GM18502 (cell line): ENCODE data around the gene EIF4H.
A peak's percentile ranks its signal among the peaks of the same experiment; 100 is the strongest.
"Not testable (repeated sequence)": the region's sequence is repeated elsewhere in the genome, so short reads cannot be mapped to it uniquely, and the experiment has no call there.

Experiments used
- ATAC-seq: cut with Tn5 transposase; IDR thresholded peaks from one replicate; pipeline ENCODE4 v1.9.1; 2021; ENCODE audit warnings: mild to moderate bottlenecking; ENCODE audit not compliant: unreplicated experiment, poor library complexity

The EIF4H gene

DNA sequence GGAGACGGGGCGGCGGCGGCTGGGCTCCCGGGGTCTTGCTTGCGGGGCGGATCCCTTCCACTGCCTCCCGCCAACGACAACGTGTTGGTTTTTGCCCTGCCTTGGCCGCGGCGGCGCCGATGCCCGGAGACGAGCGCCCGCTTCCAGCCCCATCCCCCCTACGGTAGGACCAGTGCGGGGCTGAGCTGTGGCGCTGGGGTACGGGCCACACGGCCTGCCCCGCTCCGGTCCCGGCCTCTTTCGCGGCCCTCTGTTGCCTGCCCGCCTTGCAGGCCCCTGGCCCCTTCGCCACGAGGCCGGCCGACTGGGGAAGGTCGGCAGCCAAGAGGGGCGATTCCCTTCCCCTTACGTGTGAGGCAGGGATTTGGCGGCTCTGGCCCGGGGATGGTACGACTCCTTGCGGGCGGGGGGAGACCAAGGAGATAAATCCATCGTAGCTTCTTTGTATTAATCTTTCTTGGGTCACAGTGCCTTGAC is 488 bp downstream of the EIF4H start:
- peak; percentile 32 for ATAC-seq

DNA sequence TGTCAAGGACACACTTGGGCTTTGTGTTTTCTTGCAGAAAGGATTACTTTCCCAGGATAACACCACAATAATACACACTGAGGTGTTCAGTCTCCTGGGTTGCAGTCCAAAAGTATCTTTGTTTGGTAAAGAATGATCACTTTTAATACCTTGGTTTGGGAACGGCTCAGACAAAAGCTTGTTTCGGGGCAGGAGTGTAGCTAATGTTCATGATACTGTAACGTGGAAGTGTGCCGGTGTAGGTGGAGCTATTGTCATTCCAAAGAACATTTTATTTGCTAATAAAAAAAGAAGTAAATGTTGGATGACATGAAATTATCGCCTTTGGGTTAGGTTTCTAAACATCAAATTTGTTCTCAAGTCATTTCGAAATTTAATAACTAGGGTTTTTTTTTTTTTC is 1.2 kb downstream of the EIF4H start:
- ATAC-seq, result no peak

DNA sequence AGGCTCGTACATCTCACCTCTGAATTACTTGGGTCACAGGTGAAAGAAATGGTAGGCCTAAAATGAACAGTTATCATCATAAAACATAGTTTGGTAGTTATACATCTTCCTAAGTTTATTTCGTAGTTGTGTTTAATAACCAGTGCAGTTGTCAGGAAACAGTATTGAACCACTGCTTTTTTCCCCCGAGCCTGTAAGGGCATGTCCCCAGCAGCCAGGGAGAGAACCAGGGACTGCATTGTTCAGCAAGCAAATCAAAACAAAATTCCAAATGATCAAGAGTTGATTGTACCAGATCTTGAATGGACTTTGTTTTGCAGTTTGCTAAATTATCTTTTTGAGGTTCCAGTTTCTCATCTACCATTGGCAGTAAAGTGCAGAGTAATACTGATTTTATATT is 2.4 kb downstream of the EIF4H start:
- no peak for ATAC-seq

DNA sequence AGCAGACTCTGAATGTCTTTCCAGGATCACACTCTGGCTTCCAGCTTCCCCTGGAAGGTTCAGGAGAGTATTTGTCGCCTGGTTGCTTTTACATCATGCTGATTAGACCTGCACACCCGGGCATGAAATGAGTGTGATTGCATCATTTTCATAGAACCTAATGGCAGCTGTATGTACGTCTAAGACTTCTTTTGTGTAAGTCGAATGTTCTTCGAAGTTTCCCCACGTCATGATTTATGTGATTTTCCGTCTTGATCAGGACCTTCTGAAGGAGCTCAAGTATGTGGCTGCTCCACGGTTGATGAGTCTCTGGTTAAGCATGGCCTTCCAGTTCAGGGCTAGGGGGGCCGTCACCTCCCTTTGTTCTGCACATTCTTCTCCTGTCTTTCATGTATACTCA is 4.5 kb downstream of the EIF4H start:
- no peak for ATAC-seq

DNA sequence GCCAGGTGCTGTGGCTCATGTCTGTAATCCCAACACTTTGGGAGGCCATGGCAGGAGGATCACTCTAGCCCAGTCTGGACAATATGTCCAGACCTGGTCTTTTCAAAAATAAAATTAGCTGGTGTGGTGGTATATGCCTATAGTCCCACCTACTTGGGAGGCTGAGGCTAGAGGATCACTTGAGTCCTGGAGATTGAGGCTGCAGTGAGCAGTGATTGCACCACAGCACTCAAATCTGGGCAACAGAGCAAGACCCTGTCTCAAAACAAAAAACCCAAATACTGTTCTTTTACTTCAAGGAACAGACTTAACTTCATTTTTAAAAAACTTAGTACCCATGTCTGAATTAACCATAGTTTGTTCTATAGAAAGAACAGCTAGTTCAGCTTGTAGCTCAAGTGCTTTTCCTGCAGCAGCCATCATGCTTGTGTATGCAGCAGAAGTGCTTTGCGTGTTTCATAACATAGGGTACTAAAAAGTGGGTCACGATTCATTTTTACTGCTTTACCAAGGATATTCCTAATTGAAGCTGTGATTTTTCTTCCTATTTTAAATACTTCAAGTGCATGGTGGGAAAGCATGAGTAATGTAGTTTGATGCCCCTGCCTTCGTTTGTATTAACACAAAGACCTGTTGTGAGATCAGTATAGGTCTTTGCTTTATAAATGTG is 5.9 kb downstream of the EIF4H start:
- no peak for ATAC-seq

DNA sequence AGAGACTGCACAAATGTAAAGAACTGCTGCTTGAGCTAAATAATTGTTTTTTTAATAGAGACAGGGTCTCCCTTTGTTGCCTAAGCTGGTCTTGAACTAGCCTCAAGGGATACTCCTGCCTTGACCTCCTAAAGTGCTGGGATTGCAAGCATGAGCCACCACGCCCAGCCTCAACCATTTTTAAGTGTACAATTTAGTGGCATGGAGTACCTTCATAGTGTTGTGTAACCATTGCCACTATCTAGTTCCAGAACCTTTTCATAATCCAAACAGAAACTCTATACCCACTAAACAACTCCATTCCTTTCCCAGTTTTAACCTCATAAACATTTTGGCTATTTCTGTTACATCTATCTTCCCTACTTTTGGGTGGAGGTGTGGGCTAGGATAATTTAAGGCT is 6.7 kb downstream of the EIF4H start:
- ATAC-seq, result no peak

DNA sequence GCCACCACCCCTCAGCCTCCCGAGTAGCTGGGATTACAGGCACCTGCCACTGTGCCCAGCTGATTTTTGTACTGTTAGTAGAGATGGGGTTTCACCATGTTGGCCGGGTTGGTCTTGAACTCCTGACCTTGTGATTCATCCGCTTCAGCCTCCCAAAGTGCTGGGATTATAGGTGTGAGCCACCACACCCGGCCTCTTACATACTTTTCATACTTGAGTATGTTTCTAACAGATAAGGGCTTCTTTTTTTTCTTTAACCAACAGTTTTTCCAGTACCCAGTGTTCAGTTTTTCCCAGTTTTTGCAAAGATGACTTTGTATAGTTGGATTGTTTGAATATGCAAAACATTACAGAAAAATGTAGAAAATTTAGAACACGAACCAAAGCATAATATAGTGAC is 7.7 kb downstream of the EIF4H start:
- no peak for ATAC-seq

DNA sequence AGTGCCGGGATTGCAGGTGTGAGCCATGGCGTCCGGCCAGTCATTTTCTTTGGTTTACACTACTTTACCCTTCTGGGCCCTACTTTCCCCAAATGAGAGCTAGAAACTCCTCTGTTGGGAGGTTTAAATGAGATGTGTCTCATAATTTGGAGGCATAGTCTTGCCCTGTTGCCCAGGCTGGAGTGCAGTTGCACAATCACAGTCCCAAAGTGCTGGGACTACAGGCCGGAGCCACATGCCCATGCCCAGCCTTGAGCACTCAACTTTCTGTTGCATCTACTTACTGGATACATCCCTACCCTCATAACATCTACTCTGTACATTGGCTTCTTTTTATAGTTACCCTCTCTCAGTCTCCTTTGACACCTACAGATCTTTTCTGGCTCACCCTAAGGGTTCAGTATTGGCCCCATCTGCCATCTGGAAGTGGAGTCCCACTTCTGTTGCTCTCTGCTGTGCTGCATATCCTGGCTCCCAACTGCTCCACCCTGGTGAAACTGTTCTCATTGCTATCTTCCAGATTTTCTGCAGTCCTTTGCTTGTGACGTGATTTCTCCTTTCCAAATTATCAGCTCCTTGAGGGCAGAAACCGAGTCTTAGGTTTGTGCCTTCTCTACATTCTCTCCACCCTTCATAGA is 8.4 kb downstream of the EIF4H start:
- ATAC-seq, result no peak

DNA sequence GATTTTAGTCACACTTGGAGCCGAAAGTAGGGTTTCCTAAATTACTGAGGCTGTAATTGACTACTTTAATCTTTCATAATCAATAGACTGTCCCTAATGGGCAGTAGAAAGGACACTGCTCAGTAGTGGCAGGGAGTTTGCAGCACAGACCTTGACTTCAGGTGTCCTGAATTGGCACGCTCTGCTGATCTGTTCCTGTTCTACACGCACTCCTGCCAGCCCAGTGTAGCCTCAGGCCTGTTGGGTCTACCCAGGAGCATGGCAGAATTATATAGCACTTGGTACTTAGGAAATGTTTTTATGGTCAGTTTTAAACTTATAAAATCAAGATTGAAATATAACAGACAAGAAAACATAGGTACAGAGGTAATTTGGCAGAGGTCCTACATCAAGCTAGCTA is 9.0 kb downstream of the EIF4H start:
- ATAC-seq, result no peak

DNA sequence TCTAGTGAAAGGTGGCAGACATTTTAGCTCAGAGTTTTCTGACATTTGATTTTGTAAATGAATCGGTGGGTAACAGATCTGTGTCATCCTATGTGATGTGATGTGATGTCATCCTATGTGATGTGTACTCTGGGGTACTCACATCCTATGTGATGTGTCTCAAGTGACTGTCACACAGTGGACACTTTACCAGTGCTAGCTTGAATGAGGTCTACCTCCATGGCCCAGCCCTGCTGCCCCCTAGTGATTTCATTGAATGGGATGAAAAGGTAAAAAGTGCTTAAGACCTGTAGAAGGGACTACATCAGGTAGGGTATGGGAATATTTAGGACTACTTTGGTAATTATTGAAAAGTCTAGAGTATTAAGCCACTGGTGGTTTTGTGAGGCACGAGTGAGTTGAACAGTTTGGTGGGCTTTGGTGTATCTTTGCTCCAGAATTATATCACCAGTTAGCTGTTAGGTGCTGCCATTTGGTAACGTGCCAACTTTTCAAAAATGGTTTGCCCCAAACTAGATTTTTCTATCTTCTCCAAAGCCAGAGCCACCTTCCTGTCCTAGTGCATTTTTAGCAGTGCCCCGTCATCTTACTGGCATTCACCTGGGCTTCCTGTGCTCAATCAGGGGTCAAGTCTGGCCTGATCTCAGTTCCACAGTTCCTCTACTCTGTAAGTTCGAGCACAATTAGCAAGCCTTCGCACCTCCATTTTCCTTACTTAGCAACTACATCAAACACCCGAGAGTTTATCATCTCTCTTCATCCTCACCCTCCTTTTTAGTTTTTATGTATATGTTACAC is 9.7 kb downstream of the EIF4H start:
- ATAC-seq, result no peak

DNA sequence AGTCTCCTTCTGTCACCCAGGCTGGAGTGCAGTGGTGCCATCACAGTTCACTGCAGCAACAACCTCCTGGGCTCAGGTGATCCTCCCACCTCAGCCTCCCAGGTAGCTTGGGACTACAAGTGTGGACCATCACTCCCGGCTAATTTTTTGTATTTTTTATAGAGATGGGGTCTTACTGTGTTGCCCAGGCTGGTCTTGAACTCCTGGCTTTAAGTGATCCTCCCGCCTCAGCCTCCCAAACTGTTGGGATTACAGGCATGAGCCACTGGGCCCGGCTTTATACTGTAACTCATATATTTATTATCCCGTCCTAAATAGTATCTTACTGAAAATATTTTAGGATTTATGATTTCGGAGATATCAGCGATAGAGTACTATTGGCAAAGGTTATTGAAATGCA is 10.9 kb downstream of the EIF4H start:
- ATAC-seq, result no peak

DNA sequence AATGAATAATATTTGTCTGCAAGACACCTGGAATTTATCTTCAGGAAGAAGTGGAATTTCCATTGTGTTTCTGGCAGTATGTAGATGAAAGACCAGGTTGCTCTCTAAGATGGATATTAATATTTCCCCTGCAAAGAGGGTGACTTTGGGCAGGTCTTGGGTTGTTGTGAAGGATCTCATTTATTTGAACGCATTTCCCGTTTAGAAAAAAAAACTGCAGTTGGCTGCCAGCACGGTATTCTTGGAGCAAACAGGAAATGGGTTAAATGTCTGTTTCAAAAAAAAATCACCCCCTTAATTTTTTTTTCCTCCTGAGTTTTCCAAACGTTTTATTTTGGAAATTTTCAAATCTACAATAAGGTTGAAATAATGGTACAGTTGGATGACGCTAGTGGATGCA is 11.5 kb downstream of the EIF4H start:
- ATAC-seq, result no peak

DNA sequence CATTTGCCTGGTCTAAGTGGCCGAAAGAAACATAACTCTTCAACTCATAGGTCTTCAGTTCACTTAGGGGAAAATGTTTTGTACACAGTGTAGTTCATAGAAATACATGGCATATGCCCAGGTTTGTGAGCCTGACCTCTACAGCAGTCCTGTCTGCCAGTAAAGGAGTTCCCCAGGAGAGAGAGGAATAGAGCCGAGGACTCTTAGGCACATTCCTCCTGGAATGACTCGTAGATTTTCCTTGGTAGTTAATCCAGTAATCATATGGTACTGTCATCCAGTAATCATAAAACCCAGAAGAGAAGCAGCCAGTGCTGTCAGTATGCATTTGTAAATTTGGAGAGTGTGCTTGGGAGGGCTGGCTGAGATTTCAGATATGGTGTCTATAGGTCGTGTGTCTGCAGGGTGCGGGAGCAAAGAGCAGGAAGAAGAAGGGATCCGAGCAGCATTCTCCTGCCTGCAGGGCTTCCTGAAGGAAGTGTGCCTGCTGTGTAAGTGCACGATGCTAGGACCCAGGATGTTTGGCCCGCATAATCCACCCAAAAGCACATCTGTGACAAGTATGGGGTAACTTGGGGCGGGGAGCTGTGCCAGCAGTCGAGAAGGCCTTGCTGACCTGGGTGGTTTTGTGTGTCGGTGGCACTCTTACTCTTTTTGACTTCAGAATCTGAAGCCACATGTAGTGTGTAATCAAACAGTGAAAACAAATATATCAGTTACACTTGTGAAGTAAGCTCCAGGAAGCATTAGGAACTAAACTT is 13.9 kb downstream of the EIF4H start:
- no peak for ATAC-seq

DNA sequence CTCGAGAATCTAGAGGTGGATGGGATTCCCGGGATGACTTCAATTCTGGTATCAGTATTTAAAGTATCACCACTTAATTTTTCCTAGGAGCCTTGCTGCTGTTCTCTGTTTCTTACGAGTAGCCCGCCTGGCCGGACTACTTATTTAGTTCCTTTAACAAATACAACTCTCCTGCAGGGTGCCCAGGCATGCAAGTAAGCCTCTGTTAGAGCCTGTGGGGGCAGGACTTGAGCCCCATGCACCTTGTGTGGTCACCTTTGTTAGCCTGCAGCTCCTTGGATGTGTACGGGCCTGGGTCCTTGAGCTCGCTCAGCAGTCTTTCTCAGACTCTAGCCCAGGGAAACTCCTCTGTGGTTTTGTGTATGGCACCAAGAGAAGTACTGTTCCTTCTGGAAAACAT is 16.1 kb downstream of the EIF4H start:
- ATAC-seq, result no peak

DNA sequence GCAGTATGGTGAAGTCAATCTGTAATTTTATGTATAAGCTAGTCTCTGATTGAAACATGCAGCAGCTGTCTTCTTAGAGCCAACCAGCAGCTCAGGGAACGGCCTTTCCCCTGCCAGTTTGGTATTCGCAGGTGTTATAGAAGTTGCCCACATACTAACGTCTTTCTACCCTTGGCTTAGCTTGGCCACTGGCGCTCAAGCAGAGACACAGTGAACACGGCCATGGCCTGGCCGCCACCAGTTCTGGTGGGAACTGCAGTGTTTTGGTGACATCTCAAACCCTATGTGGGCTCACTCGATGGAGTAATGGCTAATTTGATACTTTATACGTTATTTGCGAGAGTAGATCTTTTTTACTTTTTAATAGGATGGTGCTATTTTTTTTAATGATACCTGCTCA is 17.1 kb downstream of the EIF4H start:
- no peak for ATAC-seq

DNA sequence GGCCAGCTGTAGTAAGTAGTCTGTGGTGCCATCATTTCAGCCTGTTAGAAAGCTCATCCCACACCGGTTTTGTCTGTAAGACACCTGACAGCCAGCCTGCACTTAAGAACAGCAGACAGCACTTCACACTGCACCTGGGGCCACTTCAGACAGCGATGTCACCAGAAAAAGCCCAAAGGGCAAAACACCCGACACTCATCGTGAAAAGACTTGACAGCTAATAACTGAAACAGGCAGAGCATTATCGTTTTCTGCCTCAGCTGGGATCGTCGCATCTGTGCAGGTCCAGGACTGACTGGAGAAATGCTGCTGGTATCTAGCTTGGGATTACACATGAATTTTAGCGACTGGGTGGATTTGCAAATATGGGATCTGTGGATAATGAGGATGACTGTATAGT is 18.9 kb downstream of the EIF4H start:
- no peak for ATAC-seq

DNA sequence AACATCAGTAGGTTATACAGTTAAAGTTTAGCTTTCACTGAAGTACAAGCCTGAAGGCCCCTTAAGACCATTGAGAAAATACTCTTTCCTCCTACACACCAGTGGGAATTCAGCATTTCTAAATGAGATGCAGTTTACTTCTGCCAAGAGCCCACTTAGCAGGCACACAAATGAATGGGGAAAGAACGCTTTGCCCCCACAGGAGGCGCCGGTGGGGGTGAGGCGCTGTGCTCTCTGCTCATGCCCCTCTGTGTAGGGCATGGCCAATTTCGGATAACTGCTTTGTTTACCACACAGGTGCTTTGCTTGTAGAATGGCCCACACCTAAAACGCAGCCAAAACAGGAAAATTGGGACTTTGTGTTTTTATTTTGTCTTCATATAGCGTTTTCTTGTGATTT is 19.8 kb downstream of the EIF4H start:
- no peak for ATAC-seq

DNA sequence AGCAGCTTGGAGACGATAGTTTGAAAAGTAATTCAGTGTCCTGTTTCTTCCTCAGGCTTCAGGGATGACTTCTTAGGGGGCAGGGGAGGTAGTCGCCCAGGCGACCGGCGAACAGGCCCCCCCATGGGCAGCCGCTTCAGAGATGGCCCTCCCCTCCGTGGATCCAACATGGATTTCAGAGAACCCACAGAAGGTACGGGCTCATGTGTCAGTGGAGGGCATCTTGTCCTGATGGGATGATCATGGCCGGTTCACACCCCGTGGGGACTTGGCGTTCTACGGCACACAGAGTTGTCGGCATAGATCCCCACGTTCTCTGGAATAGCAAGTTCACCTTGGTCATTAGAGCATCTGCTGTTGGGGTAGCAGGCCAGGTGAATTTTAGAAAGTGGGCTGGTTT is 20.5 kb downstream of the EIF4H start:
- no peak for ATAC-seq

DNA sequence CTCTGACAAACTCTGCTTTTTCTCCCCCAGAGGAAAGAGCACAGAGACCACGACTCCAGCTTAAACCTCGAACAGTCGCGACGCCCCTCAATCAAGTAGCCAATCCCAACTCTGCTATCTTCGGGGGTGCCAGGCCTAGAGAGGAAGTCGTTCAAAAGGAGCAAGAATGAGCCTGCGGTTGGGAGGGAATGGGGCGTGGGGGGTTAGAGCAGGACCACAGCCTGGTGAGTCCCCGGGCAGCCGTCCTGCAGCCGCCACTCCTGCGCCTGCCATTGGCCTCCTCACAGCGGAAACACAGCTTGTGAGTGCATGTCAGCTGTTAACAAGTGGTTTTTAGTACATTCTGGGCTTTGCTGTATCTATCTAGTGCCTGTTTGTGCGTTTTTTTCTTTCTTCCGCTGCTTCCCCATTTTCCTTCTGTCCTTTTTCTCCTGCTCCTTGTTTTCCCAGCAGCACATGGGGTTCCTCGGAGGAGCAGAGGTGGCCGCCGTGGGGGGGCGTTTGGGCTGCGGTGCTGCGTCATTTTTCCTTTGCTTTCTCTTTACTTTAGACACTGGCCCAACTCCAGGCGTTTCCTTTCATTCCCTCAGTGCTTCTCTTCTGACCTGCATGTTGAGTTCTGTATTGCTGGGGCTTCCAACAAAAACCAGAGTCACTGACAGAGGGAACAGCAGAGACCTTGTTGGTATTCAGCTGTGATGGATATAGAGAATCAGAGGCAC is 21.1 kb downstream of the EIF4H start:
- ATAC-seq, result not testable (repeated sequence)

DNA sequence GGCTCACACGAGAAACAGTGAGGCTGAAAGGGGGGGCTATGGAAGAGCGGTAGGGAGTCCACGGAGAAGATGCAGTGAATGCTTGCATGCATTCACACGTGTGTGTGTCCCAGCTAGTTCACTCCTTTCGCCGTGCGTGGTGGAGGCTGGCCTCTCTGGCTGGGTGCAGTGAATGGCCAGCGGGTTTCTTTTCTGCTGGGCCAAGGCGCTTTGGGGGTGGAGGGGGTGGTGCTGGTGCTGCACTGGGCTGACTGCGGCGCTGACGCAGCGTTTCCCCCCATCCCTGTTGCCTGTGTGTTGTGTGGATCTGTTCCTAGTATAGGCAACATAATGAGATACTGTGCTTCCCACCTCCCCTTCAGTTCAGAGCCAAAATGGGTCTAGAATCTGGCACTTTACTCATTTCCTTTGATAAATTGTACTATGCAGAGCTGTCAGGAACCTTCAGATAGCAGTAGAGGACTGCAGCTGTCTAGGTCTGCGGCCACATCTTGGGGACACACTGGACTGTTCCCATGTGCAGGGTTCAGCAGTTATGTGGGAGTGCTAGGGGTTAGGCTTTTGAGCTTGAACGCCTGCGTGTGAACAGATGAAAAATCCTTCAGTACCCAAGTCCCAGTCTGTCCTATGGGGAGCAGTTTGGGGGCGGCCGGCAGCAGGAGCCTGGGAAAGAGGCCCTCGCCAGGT is 22.0 kb downstream of the EIF4H start:
- ATAC-seq, result not testable (repeated sequence)
